ENCODE results near the gene HDAC5.
"Not testable (repeated sequence)": the region's sequence is repeated elsewhere in the genome, so short reads cannot be mapped to it uniquely, and the experiment has no call there.

The HDAC5 gene

GRCh38 chr17:44122816-44123355, 555 bp downstream of the HDAC5 start:
- Histone ChIP-seq H3K36me3 (ENCODE audit: insufficient read depth, low read length) (no peaks in the 10 kb centered on the region), H3K27ac (peak overlapping the region; percentile 42; the same call in 1 of the 2 replicates), H3K9me3 (ENCODE audit: low read depth, low read length) (no peaks in the 10 kb centered on the region), H3K4me3 (peak overlapping the region; percentile 97), H3K9ac (ENCODE audit: insufficient read length) (peak overlapping the region; percentile 86)
- DNase-seq (ENCODE audit: low read depth, low spot score): no peak
- TF ChIP-seq POLR2AphosphoS5 (IDR thresholded peaks at IDR 0.05; ENCODE audit: borderline replicate concordance, low read depth, low read length): no peak
- TF ChIP-seq EZH2 (IDR thresholded peaks at IDR 0.05): no peak
- no peak for TF ChIP-seq FOXP2 (optimal IDR thresholded peaks at IDR 0.05; ENCODE audit: control extremely low read depth, extremely low read length, insufficient read depth)

- no peak overlapping the region for H3K27ac ChIP-seq
- H3K36me3 ChIP-seq (ENCODE audit: insufficient read depth, low read length): no peaks in the 10 kb centered on the region
- TF ChIP-seq FOXP2 (optimal IDR thresholded peaks at IDR 0.05; ENCODE audit: control extremely low read depth, extremely low read length, insufficient read depth): no peak
- no peak for TF ChIP-seq EZH2 (IDR thresholded peaks at IDR 0.05)
- TF ChIP-seq POLR2AphosphoS5 (IDR thresholded peaks at IDR 0.05; ENCODE audit: borderline replicate concordance, low read depth, low read length): no peak
- no peak for DNase-seq (ENCODE audit: low read depth, low spot score)
- H3K4me3 ChIP-seq: peak overlapping the region; percentile 97
- H3K9ac ChIP-seq (ENCODE audit: insufficient read length): peak overlapping the region; percentile 86
- H3K9me3 ChIP-seq (ENCODE audit: low read depth, low read length): no peaks in the 10 kb centered on the region
Measured at GRCh38 chr17:44121997-44122815, 1.2 kb downstream of the HDAC5 start.

GRCh38 chr17:44120851-44121605, 2.4 kb downstream of the HDAC5 start:
- TF ChIP-seq FOXP2 (optimal IDR thresholded peaks at IDR 0.05; ENCODE audit: control extremely low read depth, extremely low read length, insufficient read depth) (no peak), POLR2AphosphoS5 (IDR thresholded peaks at IDR 0.05; ENCODE audit: borderline replicate concordance, low read depth, low read length) (no peak), EZH2 (IDR thresholded peaks at IDR 0.05) (no peak)
- peak overlapping the region; percentile 97 for H3K4me3 ChIP-seq
- no peaks in the 10 kb centered on the region for H3K36me3 ChIP-seq (ENCODE audit: insufficient read depth, low read length)
- no peaks in the 10 kb centered on the region for H3K9me3 ChIP-seq (ENCODE audit: low read depth, low read length)
- DNase-seq (ENCODE audit: low read depth, low spot score): no peak
- H3K27ac ChIP-seq: no peak overlapping the region
- H3K9ac ChIP-seq (ENCODE audit: insufficient read length): no peak overlapping the region

- not testable (repeated sequence) for H3K36me3 ChIP-seq (ENCODE audit: insufficient read depth, low read length); H3K27ac ChIP-seq; H3K9ac ChIP-seq (ENCODE audit: insufficient read length); H3K9me3 ChIP-seq (ENCODE audit: low read depth, low read length); H3K4me3 ChIP-seq; DNase-seq (ENCODE audit: low read depth, low spot score)
Measured at GRCh38 chr17:44120281-44120680, 3.2 kb downstream of the HDAC5 start.

GRCh38 chr17:44119798-44120197, 3.6 kb downstream of the HDAC5 start:
- no peak for DNase-seq (ENCODE audit: low read depth, low spot score)
- Histone ChIP-seq H3K27ac (no peak overlapping the region), H3K4me3 (no peak overlapping the region), H3K9ac (ENCODE audit: insufficient read length) (no peak overlapping the region), H3K36me3 (ENCODE audit: insufficient read depth, low read length) (no peaks in the 10 kb centered on the region; the same call in 1 of the 2 replicates), H3K9me3 (ENCODE audit: low read depth, low read length) (no peaks in the 10 kb centered on the region)
- TF ChIP-seq POLR2AphosphoS5 (IDR thresholded peaks at IDR 0.05; ENCODE audit: borderline replicate concordance, low read depth, low read length) (no peak), EZH2 (IDR thresholded peaks at IDR 0.05) (no peak), FOXP2 (optimal IDR thresholded peaks at IDR 0.05; ENCODE audit: control extremely low read depth, extremely low read length, insufficient read depth) (no peak)

- no peak overlapping the region for H3K9ac ChIP-seq (ENCODE audit: insufficient read length)
- no peak overlapping the region for H3K4me3 ChIP-seq
- no peaks in the 10 kb centered on the region; the same call in 1 of the 2 replicates for H3K36me3 ChIP-seq (ENCODE audit: insufficient read depth, low read length)
- no peak overlapping the region for H3K27ac ChIP-seq
- DNase-seq (ENCODE audit: low read depth, low spot score): no peak
- H3K9me3 ChIP-seq (ENCODE audit: low read depth, low read length): no peaks in the 10 kb centered on the region
- TF ChIP-seq POLR2AphosphoS5 (IDR thresholded peaks at IDR 0.05; ENCODE audit: borderline replicate concordance, low read depth, low read length): no peak
- TF ChIP-seq FOXP2 (optimal IDR thresholded peaks at IDR 0.05; ENCODE audit: control extremely low read depth, extremely low read length, insufficient read depth): no peak
- no peak for TF ChIP-seq EZH2 (IDR thresholded peaks at IDR 0.05)
Measured at GRCh38 chr17:44119062-44119461, 4.4 kb downstream of the HDAC5 start.

- DNase-seq (ENCODE audit: low read depth, low spot score): no peak
- Histone ChIP-seq H3K4me3 (no peak overlapping the region), H3K36me3 (ENCODE audit: insufficient read depth, low read length) (no peaks in the 10 kb centered on the region; the same call in 1 of the 2 replicates), H3K9ac (ENCODE audit: insufficient read length) (no peak overlapping the region), H3K9me3 (ENCODE audit: low read depth, low read length) (no peaks in the 10 kb centered on the region), H3K27ac (no peak overlapping the region)
- TF ChIP-seq EZH2 (IDR thresholded peaks at IDR 0.05) (no peak), POLR2AphosphoS5 (IDR thresholded peaks at IDR 0.05; ENCODE audit: borderline replicate concordance, low read depth, low read length) (no peak), FOXP2 (optimal IDR thresholded peaks at IDR 0.05; ENCODE audit: control extremely low read depth, extremely low read length, insufficient read depth) (no peak)
Measured at GRCh38 chr17:44118427-44119050, 4.9 kb downstream of the HDAC5 start.

GRCh38 chr17:44117351-44117750, 6.1 kb downstream of the HDAC5 start:
- H3K4me3 ChIP-seq: no peak overlapping the region
- TF ChIP-seq POLR2AphosphoS5 (IDR thresholded peaks at IDR 0.05; ENCODE audit: borderline replicate concordance, low read depth, low read length): no peak
- TF ChIP-seq FOXP2 (optimal IDR thresholded peaks at IDR 0.05; ENCODE audit: control extremely low read depth, extremely low read length, insufficient read depth): no peak
- no peak for TF ChIP-seq EZH2 (IDR thresholded peaks at IDR 0.05)
- no peaks in the 10 kb centered on the region for H3K9me3 ChIP-seq (ENCODE audit: low read depth, low read length)
- H3K36me3 ChIP-seq (ENCODE audit: insufficient read depth, low read length): no peaks in the 10 kb centered on the region; the same call in 1 of the 2 replicates
- no peak for DNase-seq (ENCODE audit: low read depth, low spot score)
- no peak overlapping the region for H3K27ac ChIP-seq
- H3K9ac ChIP-seq (ENCODE audit: insufficient read length): no peak overlapping the region
